ENCODE measurements around the gene DPP3. TPM values are rescaled to one million over a fixed set of nuclear protein-coding genes. Genes with fewer than 3 reads are reported as not detected.

The DPP3 gene
- polyA plus RNA-seq, 1 of the 3 experiments (the other 2 are of a cell fraction), result 70.6 TPM

GRCh38 chr11:66546368-66546965, 66.2 kb downstream of the DPP3 start, which contains the start of gene ACTN3:
Gene ACTN3 (plus strand): TSS chr11:66546903. CDS start chr11:66546938, 35 bp downstream.
- Histone ChIP-seq H3K4me2 (peak within 1 kb of the TSS; percentile 89), H3K9ac (peak within 1 kb of the TSS; percentile 86), H3K9me3 (no peaks in the 10 kb centered on the region), H3K36me3 (replicated peaks in 1 of 2; ENCODE audit: control insufficient read depth in 1 of 2, insufficient read depth in 2 of 2, low read length in 1 of 2) (peaks cover 0 to 7% of the 10 kb centered on the region in 2 experiments), H3K27me3 (ENCODE audit: insufficient read depth) (no peaks in the 10 kb centered on the region), H3K4me1 (ENCODE audit: control insufficient read depth in 1 of 2, insufficient read depth in 2 of 2, low read depth in 1 of 2, low read length in 1 of 2) (peaks cover 0 to 10% of the 10 kb centered on the region in 2 experiments; a peak in 1 of 4 replicates), H2AFZ (ENCODE audit: low read depth) (peak within 1 kb of the TSS; percentile 98), H3K27ac (ENCODE audit: low read depth in 2 of 2, low read length in 1 of 2) (peak within 1 kb of the TSS; percentile 39 to 64; a peak in 3 of 4 replicates), H3F3A (replicated peaks; ENCODE audit: insufficient read depth) (peaks cover 4% of the 10 kb centered on the region), H3K79me2 (ENCODE audit: insufficient read depth) (peaks cover 7% of the 10 kb centered on the region), H3K9me2 (no peaks in the 10 kb centered on the region), H4K20me1 (ENCODE audit: insufficient read depth) (no peaks in the 10 kb centered on the region), H3K4me3 (ENCODE audit: low read depth in 2 of 2, low read length in 1 of 2) (peak within 1 kb of the TSS; percentile 84 to 88)
- 0% methylated on average over 7 of the region's 37 CpGs for WGBS (ENCODE audit: low lambda C conversion rate)
- peak; percentile 48 for DNase-seq
- POLR2A ChIA-PET, result interaction anchor here (0.7 to 1.8 kb wide), 6 partner anchors 13 to 132 kb away, joined by 3 to 9 read pairs (median 4); partner anchors contain the start of genes BBS1 and CTSF
- CTCF ChIA-PET, result interaction anchor here (1.0 to 2.8 kb wide), 5 partner anchors 9 to 1230 kb away, joined by 3 to 20 read pairs (median 4); partner anchors contain the start of gene RBM4B
- TF ChIP-seq USF2 (IDR thresholded peaks at IDR 0.05; ENCODE audit: borderline replicate concordance, low read depth, low read length), result no peak
- TF ChIP-seq REST (IDR thresholded peaks at IDR 0.05; ENCODE audit: low read depth, low read length), result peak; percentile 22; the same call in 1 of the 2 replicates
- TF ChIP-seq RAD21 (IDR thresholded peaks at IDR 0.05; ENCODE audit: low read length), result no peak
- peak; percentile 70 for TF ChIP-seq RCOR1 (IDR thresholded peaks at IDR 0.05; ENCODE audit: low read length)

GRCh38 chr11:66546966-66547661, 66.9 kb downstream of the DPP3 start:
- DNase-seq, result no peak
- Histone ChIP-seq H3F3A (replicated peaks; ENCODE audit: insufficient read depth) (peaks cover 4% of the 10 kb centered on the region), H3K9ac (no peak overlapping the region), H3K27me3 (ENCODE audit: insufficient read depth) (no peaks in the 10 kb centered on the region), H3K4me2 (no peak overlapping the region), H3K4me1 (ENCODE audit: control insufficient read depth in 1 of 2, insufficient read depth in 2 of 2, low read depth in 1 of 2, low read length in 1 of 2) (peaks cover 0 to 10% of the 10 kb centered on the region in 2 experiments; a peak in 1 of 4 replicates), H4K20me1 (ENCODE audit: insufficient read depth) (no peaks in the 10 kb centered on the region), H3K4me3 (ENCODE audit: low read depth in 2 of 2, low read length in 1 of 2) (no peak overlapping the region), H3K9me2 (no peaks in the 10 kb centered on the region), H3K36me3 (replicated peaks in 1 of 2; ENCODE audit: control insufficient read depth in 1 of 2, insufficient read depth in 2 of 2, low read length in 1 of 2) (peaks cover 0 to 1% of the 10 kb centered on the region in 2 experiments), H3K79me2 (ENCODE audit: insufficient read depth) (peaks cover 7% of the 10 kb centered on the region), H2AFZ (ENCODE audit: low read depth) (no peak overlapping the region), H3K27ac (ENCODE audit: low read depth in 2 of 2, low read length in 1 of 2) (no peak overlapping the region), H3K9me3 (no peaks in the 10 kb centered on the region)
- TF ChIP-seq NFIC (IDR thresholded peaks at IDR 0.05; ENCODE audit: borderline replicate concordance), result no peak
- no peak for TF ChIP-seq RCOR1 (IDR thresholded peaks at IDR 0.05; ENCODE audit: low read length)
- no peak for TF ChIP-seq USF2 (IDR thresholded peaks at IDR 0.05; ENCODE audit: borderline replicate concordance, low read depth, low read length)
- TF ChIP-seq NRF1 (IDR thresholded peaks at IDR 0.05; ENCODE audit: low read depth, low read length), result no peak
- no peak for TF ChIP-seq ELF1 (IDR thresholded peaks at IDR 0.05)
- no peak for TF ChIP-seq FOXM1 (IDR thresholded peaks at IDR 0.05; ENCODE audit: low read depth)
- no peak for TF ChIP-seq YY1 (IDR thresholded peaks at IDR 0.05; ENCODE audit: low read depth)
- TF ChIP-seq TAF1 (IDR thresholded peaks at IDR 0.05; ENCODE audit: borderline replicate concordance, low read depth, low read length), result no peak
- no peak for TF ChIP-seq EZH2phosphoT487 (IDR thresholded peaks at IDR 0.05; ENCODE audit: borderline replicate concordance, low read depth)
- WGBS (ENCODE audit: low lambda C conversion rate), result 84% methylated on average over 9 of the region's 18 CpGs
- POLR2A ChIA-PET, result interaction anchor here (1.0 to 1.8 kb wide), 2 partner anchors 36 to 131 kb away, joined by 3 to 9 read pairs; partner anchors contain the start of gene BBS1
- CTCF ChIA-PET, result interaction anchor here (1.2 to 2.8 kb wide), 2 partner anchors 32 to 131 kb away, joined by 4 to 20 read pairs; partner anchors contain the start of gene RBM4B
